CD4-positive, alpha-beta memory T cell (primary cell): Measurements from ENCODE around the gene FAM3C. TPM values are rescaled to one million over a fixed set of nuclear protein-coding genes. Genes with fewer than 3 reads are reported as not detected.

Experiments used
- CTCF ChIA-PET: fragments of 350-600 bp; sonication (Branson Sonifier 250); formaldehyde crosslinking; loops from one replicate; lab custom pipeline; 2021; ENCODE audit warnings: inconsistent platforms; ENCODE audit not compliant: partially characterized antibody; lab: Charles Lee
- POLR2A ChIA-PET: fragments of 350-600 bp; sonication (Branson Sonifier 250); formaldehyde crosslinking; loops from one replicate; lab custom pipeline; 2021; ENCODE audit not compliant: partially characterized antibody; lab: Charles Lee
- DNase-seq, 5 donors: peaks; one replicate each; pipeline versions ENCODE4 v3.0.0 to v3.0.0-alpha.2; 2020 to 2022; ENCODE audit warnings: mixed read lengths in 1 of 5
- H3K27ac ChIP-seq: one replicate; pipeline ENCODE4 v1.7.0; 2013; ENCODE audit warnings: low read depth, low read length
- H3K27me3 ChIP-seq: 2 replicates; pipeline ENCODE4 v1.7.0; 2013; ENCODE audit warnings: mild to moderate bottlenecking, low read length, moderate library complexity; ENCODE audit not compliant: insufficient read depth
- H3K36me3 ChIP-seq: 2 replicates; pipeline ENCODE4 v1.7.0; 2013; ENCODE audit warnings: mild to moderate bottlenecking, low read length, moderate library complexity; ENCODE audit not compliant: insufficient read depth
- H3K4me1 ChIP-seq: 2 replicates; pipeline ENCODE4 v1.7.0; 2013; ENCODE audit warnings: mild to moderate bottlenecking, low read length, moderate library complexity; ENCODE audit not compliant: insufficient read depth
- H3K4me3 ChIP-seq, 2 donors: one replicate each; pipeline ENCODE4 v1.7.0; 2013; ENCODE audit warnings: low read length in 2 of 2, mild to moderate bottlenecking in 1 of 2
- H3K9me3 ChIP-seq, 2 donors: one replicate each; pipeline ENCODE4 v1.7.0; 2013; ENCODE audit warnings: low read length in 2 of 2, control low read depth in 1 of 2; ENCODE audit not compliant: control insufficient read depth in 1 of 2
- H3K27ac Mint-ChIP-seq, 7 donors: one replicate each; pipeline ENCODE4 v1.8.0; 2020 to 2021; ENCODE audit warnings: mixed read lengths in 7 of 7, mild to moderate bottlenecking in 6 of 7, inconsistent platforms in 3 of 7, moderate library complexity in 3 of 7
- H3K27me3 Mint-ChIP-seq, 2 donors: one replicate each; pipeline ENCODE4 v1.8.0; 2020 to 2021; ENCODE audit warnings: mixed read lengths in 2 of 2
- H3K36me3 Mint-ChIP-seq, 2 donors: one replicate each; pipeline ENCODE4 v1.8.0; 2020 to 2021; ENCODE audit warnings: mixed read lengths in 2 of 2, inconsistent platforms in 1 of 2, mild to moderate bottlenecking in 1 of 2
- H3K4me1 Mint-ChIP-seq, 4 donors: one replicate each; pipeline ENCODE4 v1.8.0; 2020 to 2021; ENCODE audit warnings: mixed read lengths in 4 of 4, mild to moderate bottlenecking in 1 of 4
- H3K4me3 Mint-ChIP-seq, 8 donors: one replicate each; pipeline ENCODE4 v1.8.0; 2020 to 2021; ENCODE audit warnings: mixed read lengths in 8 of 8, mild to moderate bottlenecking in 7 of 8, moderate library complexity in 6 of 8, inconsistent platforms in 3 of 8
- H3K9me3 Mint-ChIP-seq, 8 donors: one replicate each; pipeline ENCODE4 v1.8.0; 2020 to 2021; ENCODE audit warnings: mixed read lengths in 8 of 8, mild to moderate bottlenecking in 5 of 8, inconsistent platforms in 3 of 8, moderate library complexity in 1 of 8
- intact Hi-C: fragments of 100-400 bp; cut with micrococcal nuclease; formaldehyde crosslinking; loops from one replicate; pipeline ENCODE4 v1.15.1; 2023
- polyA plus RNA-seq, 2 donors: library from polyadenylated mRNA; unstranded; fragments of 300-500 nt; fragmentation: Illumina TruSeq; gene quantifications; one replicate each; pipeline ENCODE4 v1.2.3, GENCODE V29; 2021
- total RNA-seq, 2 experiments: library from RNA; stranded (reverse); gene quantifications; one replicate each; pipeline ENCODE4 v1.2.3, GENCODE V29; 2021

FAM3C gene
- total and polyA plus RNA-seq, 4 experiments from 2014 or later: 8.8 to 20.9 (median 17.7) TPM

- peaks cover 20% of the 10 kb centered on the region for H3K4me1 ChIP-seq
- no peak overlapping the region for H3K4me3 Mint-ChIP-seq
- intact Hi-C loops: no loop called here
These were observed 22.9 kb downstream of the FAM3C start for GRCh38 chr7:121373177-121373576.

DNA sequence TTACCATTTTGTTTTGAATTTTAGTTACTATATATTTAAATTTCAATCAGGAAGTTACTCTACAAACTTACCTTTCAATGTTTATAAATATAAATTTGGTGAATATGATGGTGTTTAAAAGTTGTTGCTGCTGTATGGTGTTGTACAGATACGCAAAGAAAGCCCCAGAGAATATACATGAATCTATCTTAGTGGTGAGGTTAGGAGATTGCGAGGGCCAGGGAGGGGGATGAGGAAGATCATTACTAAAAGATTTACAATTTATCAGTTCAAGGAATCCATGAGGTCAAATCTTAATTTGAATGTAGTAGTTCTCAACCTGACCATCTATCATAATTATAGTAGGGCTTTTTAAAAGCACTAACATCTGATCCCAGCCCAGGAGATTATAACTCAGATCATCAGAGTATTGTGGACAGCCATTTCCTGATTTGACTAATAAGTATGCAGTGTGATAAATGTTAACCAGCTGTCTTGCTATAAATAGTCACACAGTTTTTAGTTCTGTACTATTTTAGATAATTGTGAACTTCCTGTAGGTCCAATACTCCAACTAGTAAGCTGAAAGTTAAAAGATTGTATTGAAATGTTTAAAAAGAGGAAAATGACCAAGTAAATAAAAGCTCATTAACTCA is 23.6 kb downstream of the FAM3C start:
- Histone ChIP-seq H3K4me1 (peaks cover 20% of the 10 kb centered on the region), H3K27ac (no peak overlapping the region), H3K9me3 (no peaks in the 10 kb centered on the region), H3K27me3 (no peaks in the 10 kb centered on the region), H3K4me3 (no peak overlapping the region), H3K36me3 (no peaks in the 10 kb centered on the region)
- no peaks in the 10 kb centered on the region for H3K9me3 Mint-ChIP-seq
- H3K4me1 Mint-ChIP-seq: peaks cover 17 to 25% (median 20%) of the 10 kb centered on the region in 4 donors
- ChIA-PET POLR2A (interaction anchor here (1.3 kb wide), 1 partner anchor 65 kb away, joined by 3 read pairs; no protein-coding TSS in a partner anchor), CTCF (interaction anchor here (1.0 to 8.9 kb wide), 7 partner anchors 10 to 176 kb away, joined by 3 to 102 read pairs (median 6); partner anchors contain the start of gene FAM3C)
- no peak for DNase-seq
- intact Hi-C loops: no loop called here
- peaks cover 21 to 32% of the 10 kb centered on the region in 2 donors for H3K36me3 Mint-ChIP-seq
- peak overlapping the region; percentile 3 to 70 (median 36) for H3K27ac Mint-ChIP-seq
- peak overlapping the region in 1 of 8 donors; percentile 1 for H3K4me3 Mint-ChIP-seq
- no peaks in the 10 kb centered on the region for H3K27me3 Mint-ChIP-seq

More at GRCh38 chr7:121373177-121373576, 22.9 kb downstream of the FAM3C start:
- Histone ChIP-seq H3K4me3 (no peak overlapping the region), H3K27me3 (no peaks in the 10 kb centered on the region), H3K9me3 (no peaks in the 10 kb centered on the region), H3K36me3 (peaks cover 4% of the 10 kb centered on the region), H3K27ac (no peak overlapping the region)
- CTCF ChIA-PET: interaction anchor here (1.2 to 8.9 kb wide), 7 partner anchors 9 to 175 kb away, joined by 3 to 102 read pairs (median 6); partner anchors contain the start of gene FAM3C
- no peaks in the 10 kb centered on the region for H3K27me3 Mint-ChIP-seq
- peak overlapping the region in 1 of 7 donors; percentile 59 for H3K27ac Mint-ChIP-seq
- peaks cover 21 to 38% of the 10 kb centered on the region in 2 donors for H3K36me3 Mint-ChIP-seq
- no peak for DNase-seq
- H3K4me1 Mint-ChIP-seq: peaks cover 17 to 25% (median 20%) of the 10 kb centered on the region in 4 donors
- H3K9me3 Mint-ChIP-seq: no peaks in the 10 kb centered on the region
- POLR2A ChIA-PET: no interaction called here

DNA sequence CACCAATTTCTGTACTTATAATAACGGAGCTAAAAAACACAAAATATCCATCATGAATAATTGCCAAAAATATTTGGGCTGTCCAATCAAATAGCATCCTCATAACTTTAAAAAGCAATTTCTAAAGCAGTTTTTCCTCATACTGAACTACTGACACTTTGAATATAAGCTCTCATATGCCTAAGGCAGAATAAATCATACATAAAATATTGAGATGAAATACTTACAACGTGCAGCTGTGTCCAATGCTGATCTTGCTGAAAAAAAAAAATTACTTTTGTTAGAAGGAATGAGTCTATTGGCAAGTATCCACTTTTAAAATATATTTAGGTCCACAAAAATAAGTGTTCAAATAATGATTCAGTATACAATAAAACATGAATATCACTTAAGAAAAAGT is 24.2 kb downstream of the FAM3C start:
- ChIA-PET CTCF (interaction anchor here (0.9 to 8.9 kb wide), 6 partner anchors 11 to 177 kb away, joined by 3 to 102 read pairs (median 12); partner anchors contain the start of gene FAM3C), POLR2A (interaction anchor here (1.3 kb wide), 2 partner anchors 24 to 66 kb away, joined by 3 read pairs; no protein-coding TSS in a partner anchor)
- no peak overlapping the region for H3K4me3 ChIP-seq
- Mint-ChIP-seq H3K9me3 (no peaks in the 10 kb centered on the region), H3K4me1 (peaks cover 17 to 25% (median 20%) of the 10 kb centered on the region in 4 donors), H3K4me3 (no peak overlapping the region), H3K27ac (peak overlapping the region in 2 of 7 donors; percentile 23 to 42), H3K27me3 (no peaks in the 10 kb centered on the region), H3K36me3 (peaks cover 21 to 29% of the 10 kb centered on the region in 2 donors)
- no peak for DNase-seq
- H3K36me3 ChIP-seq: no peaks in the 10 kb centered on the region
- H3K4me1 ChIP-seq: peaks cover 20% of the 10 kb centered on the region
- H3K27me3 ChIP-seq: no peaks in the 10 kb centered on the region
- no peak overlapping the region for H3K27ac ChIP-seq
- H3K9me3 ChIP-seq: no peaks in the 10 kb centered on the region
- intact Hi-C loops: no loop called here

DNA sequence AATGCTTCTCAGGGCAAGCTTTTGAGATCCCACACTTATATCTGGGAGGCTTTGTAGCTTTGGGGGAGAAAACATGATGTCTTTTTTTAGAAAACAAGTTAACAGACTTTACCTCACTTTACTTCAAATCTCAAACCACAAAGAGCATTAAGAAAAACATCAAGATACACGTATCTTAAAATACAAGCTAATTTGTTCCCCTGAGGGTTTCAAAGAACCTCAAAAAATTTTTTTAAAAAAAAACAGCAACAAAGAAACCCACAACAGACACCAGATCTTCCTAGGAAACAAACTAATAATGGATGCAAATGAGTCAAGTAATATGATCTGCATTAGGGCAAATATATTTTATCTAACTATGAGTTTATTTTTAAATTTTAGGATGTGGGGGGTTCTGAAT is 24.7 kb downstream of the FAM3C start:
- H3K9me3 ChIP-seq: no peaks in the 10 kb centered on the region
- no peak overlapping the region for H3K4me3 ChIP-seq
- Mint-ChIP-seq H3K4me3 (no peak overlapping the region), H3K36me3 (peaks cover 21 to 33% of the 10 kb centered on the region in 2 donors), H3K4me1 (peaks cover 17 to 25% (median 20%) of the 10 kb centered on the region in 4 donors), H3K9me3 (no peaks in the 10 kb centered on the region), H3K27ac (peak overlapping the region in 4 of 7 donors; percentile 23 to 42 (median 41)), H3K27me3 (no peaks in the 10 kb centered on the region)
- DNase-seq: no peak
- CTCF ChIA-PET: interaction anchor here (0.9 to 8.9 kb wide), 3 partner anchors 25 to 177 kb away, joined by 3 to 102 read pairs (median 73); partner anchors contain the start of gene FAM3C
- intact Hi-C loops: no loop called here
- H3K4me1 ChIP-seq: peaks cover 20% of the 10 kb centered on the region
- POLR2A ChIA-PET: interaction anchor here (1.3 kb wide), 2 partner anchors 24 to 66 kb away, joined by 3 read pairs; no protein-coding TSS in a partner anchor
- no peaks in the 10 kb centered on the region for H3K27me3 ChIP-seq
- no peak overlapping the region for H3K27ac ChIP-seq
- H3K36me3 ChIP-seq: no peaks in the 10 kb centered on the region

GRCh38 chr7:121369462-121369861 is 26.6 kb downstream of the FAM3C start:
- no peaks in the 10 kb centered on the region for H3K9me3 Mint-ChIP-seq
- ChIA-PET POLR2A (no interaction called here), CTCF (interaction anchor here (0.7 to 8.9 kb wide), 11 partner anchors 12 to 200 kb away, joined by 3 to 108 read pairs (median 4); partner anchors contain the start of gene FAM3C)
- H3K4me1 Mint-ChIP-seq: peaks cover 16 to 25% (median 19%) of the 10 kb centered on the region in 4 donors
- peak overlapping the region in 4 of 7 donors; percentile 54 to 89 (median 70) for H3K27ac Mint-ChIP-seq
- Histone ChIP-seq H3K27ac (no peak overlapping the region), H3K4me3 (no peak overlapping the region), H3K36me3 (no peaks in the 10 kb centered on the region), H3K4me1 (peaks cover 20% of the 10 kb centered on the region), H3K27me3 (no peaks in the 10 kb centered on the region), H3K9me3 (no peaks in the 10 kb centered on the region)
- intact Hi-C loops: no loop called here
- peaks cover 8 to 23% of the 10 kb centered on the region in 2 donors for H3K36me3 Mint-ChIP-seq
- no peak overlapping the region for H3K4me3 Mint-ChIP-seq
- no peak for DNase-seq
- no peaks in the 10 kb centered on the region for H3K27me3 Mint-ChIP-seq

- CTCF ChIA-PET: interaction anchor here (0.7 to 8.9 kb wide), 28 partner anchors 9 to 192 kb away, joined by 3 to 108 read pairs (median 5); partner anchors contain the start of gene FAM3C
- Mint-ChIP-seq H3K4me3 (no peak overlapping the region), H3K27me3 (no peaks in the 10 kb centered on the region), H3K27ac (peak overlapping the region in 1 of 7 donors; percentile 59), H3K36me3 (peaks cover 20 to 27% of the 10 kb centered on the region in 2 donors), H3K4me1 (peaks cover 5 to 11% (median 7%) of the 10 kb centered on the region in 4 donors), H3K9me3 (no peaks in the 10 kb centered on the region)
- Histone ChIP-seq H3K27me3 (no peaks in the 10 kb centered on the region), H3K4me1 (peaks cover 6% of the 10 kb centered on the region), H3K36me3 (peaks cover 3% of the 10 kb centered on the region), H3K9me3 (no peaks in the 10 kb centered on the region), H3K27ac (no peak overlapping the region), H3K4me3 (no peak overlapping the region)
- POLR2A ChIA-PET: interaction anchor here (0.5 to 1.5 kb wide), 2 partner anchors 29 to 143 kb away, joined by 3 to 5 read pairs; partner anchors contain the start of gene FAM3C
- intact Hi-C loops: loop anchor here (1.0 kb wide), 4 partner anchors 28 to 180 kb away; no protein-coding TSS in a partner anchor
- peak in 4 of 5 donors; percentile 48 to 56 (median 56) for DNase-seq
These were observed 29.2 kb downstream of the FAM3C start for GRCh38 chr7:121366852-121367431.
